Skeletal muscle cell (primary cell): ENCODE results near the gene ZFP64.
"Not testable (repeated sequence)": the region's sequence is repeated elsewhere in the genome, so short reads cannot be mapped to it uniquely, and the experiment has no call there.

ENCODE experiments used
- DNase-seq: peaks from one replicate; pipeline ENCODE4 v3.0.0-alpha.2; 2010; ENCODE audit warnings: low read depth
- H3K4me3 ChIP-seq: 2 replicates; pipeline ENCODE4 v1.5.1; 2011; ENCODE audit warnings: low read depth, mild to moderate bottlenecking, control low read depth, low read length, moderate library complexity

ZFP64 gene

DNA sequence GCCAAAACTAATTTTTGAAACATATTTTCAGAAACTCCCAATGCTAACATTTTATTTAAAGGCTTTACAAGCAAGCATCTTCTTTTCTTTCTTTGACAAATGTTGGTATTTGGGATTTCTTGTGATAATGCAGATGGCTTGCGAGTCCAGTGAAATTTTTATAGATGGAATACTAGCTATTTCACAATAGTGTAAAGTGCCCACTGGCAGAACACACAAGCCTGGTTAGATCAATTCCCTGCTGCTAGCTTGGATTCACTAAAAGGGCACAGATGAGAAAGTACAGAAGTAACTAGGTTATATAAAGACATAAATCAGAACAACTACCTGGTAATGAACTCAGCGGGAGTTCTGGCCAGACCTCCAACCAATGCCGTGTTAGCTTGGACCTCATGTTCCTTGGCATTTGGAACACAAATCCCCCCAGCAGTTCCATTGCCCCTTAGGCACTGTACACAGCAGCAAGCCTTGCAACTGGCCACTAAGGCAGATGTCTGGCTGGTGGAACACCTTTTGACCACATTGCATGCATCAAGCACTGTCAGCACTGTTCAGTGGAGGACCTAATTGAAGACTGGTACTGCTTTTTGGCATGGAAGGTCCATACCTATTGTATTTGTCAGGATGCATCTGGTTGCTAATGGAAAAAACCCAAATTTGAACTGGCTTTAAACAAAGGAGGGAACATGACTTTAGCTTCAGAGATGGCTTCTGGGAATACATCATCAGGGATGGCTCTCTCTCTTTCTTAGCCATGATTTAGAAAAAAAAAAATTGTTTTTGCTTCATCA is 15.6 kb upstream of the ZFP64 start:
- no peak for DNase-seq
- no peak overlapping the region for H3K4me3 ChIP-seq

DNA sequence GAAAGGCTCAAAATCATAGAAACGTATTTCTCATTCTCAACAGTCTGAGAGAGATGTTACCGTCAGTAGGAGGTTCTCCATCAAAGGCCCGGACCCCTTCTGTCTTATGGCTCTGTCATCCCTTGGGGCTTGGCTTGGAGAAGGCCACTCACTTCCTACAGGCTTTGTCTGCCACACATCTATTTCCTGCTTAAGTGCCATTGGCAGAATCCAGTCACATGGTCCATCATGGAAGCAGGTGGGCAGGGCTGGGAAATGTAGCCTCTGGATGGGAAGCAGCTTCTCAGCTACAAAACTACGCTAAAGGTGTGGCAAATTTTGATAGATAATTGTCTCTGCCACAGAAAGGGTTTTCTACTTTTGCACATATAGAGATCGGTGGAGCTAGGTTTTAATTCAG is 12.6 kb upstream of the ZFP64 start:
- no peak for DNase-seq
- no peak overlapping the region for H3K4me3 ChIP-seq

DNA sequence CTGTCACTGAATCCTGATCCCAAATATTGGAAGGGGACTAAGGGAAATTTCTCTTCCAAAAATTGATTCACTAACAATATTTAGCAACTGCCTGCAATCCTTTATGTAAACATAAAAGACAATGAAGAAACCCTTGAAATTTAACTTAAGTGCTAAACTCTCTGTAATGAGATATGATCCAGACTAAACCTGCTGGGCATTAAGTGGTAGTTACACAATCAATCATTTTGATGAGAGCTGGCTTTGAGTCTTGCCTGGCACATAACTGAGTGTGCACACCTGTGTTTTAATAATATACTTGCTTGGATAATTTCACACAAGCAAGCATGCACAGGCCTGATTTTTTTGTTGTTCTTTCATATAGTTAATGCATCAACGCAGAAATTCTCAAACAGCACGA is 9.8 kb upstream of the ZFP64 start:
- no peak for DNase-seq
- no peak overlapping the region for H3K4me3 ChIP-seq

GRCh38 chr20:52200870-52201269 is 9.3 kb upstream of the ZFP64 start:
- peak; percentile 1 for DNase-seq
- H3K4me3 ChIP-seq: no peak overlapping the region

DNA sequence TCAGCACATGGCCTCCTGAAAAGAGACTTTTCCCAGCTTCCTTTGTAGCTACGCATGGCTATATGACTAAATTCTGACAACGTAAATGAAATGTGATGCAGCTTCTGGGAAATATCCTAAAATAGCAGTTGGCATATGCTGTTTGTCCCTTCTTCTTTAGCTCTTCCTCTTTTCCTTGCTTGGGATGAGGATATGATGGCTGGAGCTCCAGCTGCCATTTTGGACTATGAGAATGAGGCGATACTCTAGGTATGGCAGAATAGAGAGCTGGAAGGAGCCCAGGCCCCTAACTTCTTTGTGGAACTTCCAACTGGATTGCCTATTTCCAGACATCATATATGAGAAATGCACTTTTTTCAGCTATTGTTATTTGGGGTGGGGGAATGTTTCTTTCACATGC is 5.3 kb upstream of the ZFP64 start:
- no peak overlapping the region for H3K4me3 ChIP-seq
- no peak for DNase-seq

DNA sequence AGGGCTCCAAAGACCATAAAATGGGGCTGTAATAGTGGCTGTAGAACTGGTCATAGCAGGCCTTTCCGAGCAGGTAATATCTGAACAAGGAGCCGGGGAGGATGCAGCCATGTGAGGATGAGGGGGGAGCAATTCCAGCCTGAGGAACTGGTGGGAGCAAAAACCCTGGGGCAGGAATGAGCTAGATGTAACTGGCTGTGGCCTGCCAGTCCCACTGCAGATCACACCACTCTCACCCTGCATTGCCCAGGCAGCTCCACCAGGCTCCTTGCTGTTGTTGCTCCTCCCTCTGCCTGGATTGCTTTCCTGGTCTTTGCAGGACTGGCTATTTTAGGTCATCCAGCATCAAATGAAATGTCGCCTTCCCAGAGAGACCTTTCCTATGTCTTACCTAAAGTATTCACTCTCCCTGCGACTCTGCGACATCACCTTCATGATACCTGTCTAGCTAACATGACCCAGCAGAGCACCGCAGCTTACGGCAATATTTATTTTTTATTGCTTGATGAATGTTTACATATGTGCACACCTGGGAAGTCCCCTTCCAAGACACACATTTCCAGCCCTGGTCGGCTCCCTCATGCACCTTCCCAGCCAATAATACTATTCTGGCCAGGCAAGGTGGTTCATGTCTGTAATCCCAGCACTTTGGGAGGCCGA is 2.4 kb upstream of the ZFP64 start:
- no peak for DNase-seq
- H3K4me3 ChIP-seq: no peak overlapping the region

DNA sequence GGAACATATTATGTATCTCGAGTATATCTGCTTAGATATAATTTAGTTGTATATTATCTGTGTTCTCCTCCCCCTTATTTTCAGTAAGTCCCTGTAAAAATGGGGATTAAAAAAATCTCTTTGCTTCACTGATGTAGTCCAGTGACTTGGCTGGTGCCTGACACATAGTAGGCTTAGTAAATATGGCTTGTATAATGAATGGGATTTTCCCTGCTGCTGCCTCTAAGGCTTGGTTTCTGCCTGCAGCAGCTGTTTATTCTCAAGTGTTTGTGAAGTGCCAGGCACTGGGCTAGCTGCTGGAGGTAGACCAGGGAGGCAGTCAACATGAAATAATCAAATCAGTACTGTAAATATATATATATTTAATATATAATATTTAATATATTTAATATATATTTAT is 1.6 kb upstream of the ZFP64 start:
- no peak for DNase-seq
- no peak overlapping the region for H3K4me3 ChIP-seq

DNA sequence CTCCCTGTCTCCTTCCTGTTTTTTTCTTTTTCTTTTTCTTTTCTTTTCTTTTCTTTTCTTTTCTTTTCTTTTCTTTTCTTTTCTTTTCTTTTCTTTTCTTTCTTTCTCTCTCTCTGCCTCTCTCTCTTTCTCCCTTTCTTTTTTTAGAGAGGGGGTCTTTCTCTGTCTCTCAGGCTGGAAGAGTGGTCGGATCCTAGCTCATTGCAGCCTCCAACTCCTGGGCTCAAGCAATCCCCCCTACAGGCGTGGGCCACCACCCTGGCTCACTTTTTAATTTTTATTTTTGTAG is 1.1 kb upstream of the ZFP64 start:
- DNase-seq: not testable (repeated sequence)
- peak overlapping the region; percentile 89 for H3K4me3 ChIP-seq

DNA sequence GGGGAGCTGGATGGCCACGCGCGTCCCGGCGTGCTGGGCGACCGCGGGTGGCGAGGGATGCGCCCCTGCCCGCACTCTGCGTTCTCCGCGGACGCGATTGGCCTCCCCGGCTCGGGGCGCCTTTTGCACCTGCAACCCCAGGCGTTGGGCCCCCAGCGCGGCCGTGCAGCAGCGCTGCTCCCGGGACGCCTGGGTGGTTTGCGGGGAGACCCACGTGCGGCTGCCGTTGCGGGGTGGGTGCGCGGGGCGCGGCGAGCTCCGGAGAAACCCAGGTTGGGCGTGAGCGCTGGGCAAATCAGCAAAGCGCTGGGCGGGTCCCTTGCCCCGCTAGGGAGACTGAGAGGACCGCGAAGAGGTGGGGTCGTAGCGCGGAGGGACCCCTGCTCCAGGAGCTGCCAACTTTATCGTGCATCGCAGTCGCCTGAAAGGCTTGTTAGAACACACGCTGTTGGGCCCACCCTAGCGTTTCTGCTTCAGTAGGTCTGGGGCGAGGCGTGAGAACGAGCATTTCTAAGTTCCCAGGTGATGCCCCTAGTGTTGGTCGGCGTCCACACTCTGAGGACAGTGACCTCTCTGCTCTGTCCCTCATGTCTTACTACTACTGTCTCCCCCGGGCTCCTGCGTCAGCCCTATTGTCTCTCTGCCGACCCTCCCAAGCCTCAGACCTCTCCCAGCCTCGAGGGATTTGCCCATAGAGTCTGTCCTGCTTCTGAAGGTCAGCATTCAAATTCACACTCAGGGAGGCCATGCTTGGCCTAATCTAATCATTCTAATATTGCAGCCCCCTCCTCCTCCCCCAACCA is 538 bp upstream of the ZFP64 start:
- peak overlapping the region; percentile 89 for H3K4me3 ChIP-seq
- DNase-seq: no peak

GRCh38 chr20:52190437-52191131 is 995 bp downstream of the ZFP64 start:
- peak overlapping the region; percentile 89 for H3K4me3 ChIP-seq
- DNase-seq: no peak

- no peak for DNase-seq
- no peak overlapping the region for H3K4me3 ChIP-seq
These were observed 9.8 kb downstream of the ZFP64 start for GRCh38 chr20:52181766-52182165.

DNA sequence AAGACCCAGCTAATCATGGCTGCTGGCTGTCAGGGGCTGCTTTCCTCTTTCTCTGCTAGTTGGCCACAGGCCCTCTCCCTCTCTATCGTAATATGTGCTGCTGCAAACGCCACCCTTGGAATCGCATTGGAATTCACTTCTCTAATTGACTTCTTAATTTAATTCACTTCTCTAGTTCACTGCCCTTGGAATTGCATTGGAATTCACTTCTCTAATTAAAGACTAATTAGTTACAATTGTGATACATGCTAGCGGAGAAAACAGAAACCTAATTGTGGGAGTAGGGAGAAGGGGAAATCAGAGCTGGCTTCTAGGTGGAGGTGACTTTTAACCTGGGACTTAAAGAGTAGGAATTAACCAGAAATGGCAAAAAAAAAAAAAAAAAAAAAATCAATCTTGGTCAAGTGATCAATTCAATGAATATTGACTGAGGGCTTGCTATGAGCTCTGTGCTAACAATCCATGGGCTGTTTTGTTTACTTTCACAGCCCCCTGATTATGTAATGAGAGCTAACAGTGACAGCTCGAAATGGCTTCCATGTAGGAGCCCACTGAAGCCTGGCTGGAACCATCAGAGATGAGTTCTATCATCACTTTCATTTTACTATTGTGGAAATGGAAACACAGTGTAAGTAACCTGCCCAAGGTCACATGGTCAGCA is 11.3 kb downstream of the ZFP64 start:
- H3K4me3 ChIP-seq: no peak overlapping the region
- no peak for DNase-seq

DNA sequence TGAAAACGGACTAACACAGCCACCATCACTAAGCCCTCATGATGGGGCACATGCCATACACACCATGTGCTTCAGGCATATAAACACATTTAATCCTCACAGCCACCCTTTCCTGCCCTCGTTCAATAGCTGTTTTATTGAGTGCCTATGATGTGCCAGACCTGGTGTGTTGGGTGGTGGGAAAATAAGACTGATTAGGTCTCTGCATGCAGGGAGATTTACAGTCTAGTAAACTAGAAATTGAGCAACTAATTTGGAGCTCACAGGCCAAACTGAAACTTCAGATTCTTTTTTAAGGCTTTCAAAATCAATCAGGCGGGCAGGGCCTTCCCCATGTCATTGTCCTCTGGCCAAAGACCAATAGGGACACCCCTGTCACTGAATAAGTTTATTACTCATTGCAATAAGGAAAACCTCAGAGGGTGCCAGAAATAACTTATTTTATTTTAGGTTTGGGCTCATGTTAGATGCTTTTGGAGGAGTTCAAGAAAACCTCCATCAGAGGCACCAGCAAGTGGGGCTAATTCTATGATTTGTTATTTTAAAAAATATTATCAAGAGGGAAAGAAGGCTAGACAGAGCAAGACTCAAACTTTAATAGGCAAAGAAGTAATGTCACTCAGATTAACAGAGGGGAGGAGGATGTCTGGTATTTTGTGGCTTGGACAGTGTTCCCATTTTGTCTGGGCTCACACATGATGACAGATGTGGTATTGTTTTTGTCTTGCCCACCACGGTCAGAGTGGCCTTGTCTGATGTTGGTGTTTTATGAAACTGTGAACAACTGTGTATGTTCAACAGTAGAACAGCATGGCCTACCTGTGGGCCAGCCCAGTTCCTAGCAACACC is 12.0 kb downstream of the ZFP64 start:
- DNase-seq: no peak
- no peak overlapping the region for H3K4me3 ChIP-seq

GRCh38 chr20:52178691-52179090 is 12.9 kb downstream of the ZFP64 start:
- no peak for DNase-seq

GRCh38 chr20:52175840-52176239 is 15.7 kb downstream of the ZFP64 start:
- no peak overlapping the region for H3K4me3 ChIP-seq
- DNase-seq: no peak

More at GRCh38 chr20:52178691-52179090, 12.9 kb downstream of the ZFP64 start:
- H3K4me3 ChIP-seq: no peak overlapping the region

GRCh38 chr20:52172392-52173047 is 19.1 kb downstream of the ZFP64 start:
- H3K4me3 ChIP-seq: no peak overlapping the region
- DNase-seq: no peak

- no peak for DNase-seq
- no peak overlapping the region for H3K4me3 ChIP-seq
These were observed 20.6 kb downstream of the ZFP64 start for GRCh38 chr20:52171025-52171424.

DNA sequence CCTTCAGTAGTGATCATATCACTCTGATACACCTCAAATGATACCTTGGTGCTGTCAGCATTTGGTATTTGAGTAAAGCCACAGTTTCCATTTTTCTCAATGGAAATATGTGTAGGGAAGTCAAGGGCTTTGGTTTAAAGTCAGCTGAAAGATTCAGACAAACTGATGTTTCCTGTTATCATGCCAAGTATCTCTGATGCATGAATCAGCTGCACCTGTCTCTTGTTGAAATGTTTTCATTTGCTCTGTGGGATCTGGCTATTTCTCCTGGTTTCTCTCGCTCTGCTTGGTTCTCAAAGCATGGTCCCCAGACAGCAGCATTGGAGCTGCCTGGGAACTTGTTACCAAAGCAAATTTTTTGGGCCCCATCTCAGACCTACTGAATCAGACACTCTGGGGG is 23.5 kb downstream of the ZFP64 start:
- no peak for DNase-seq

More for the DNA sequence above, 23.5 kb downstream of the ZFP64 start:
- no peak overlapping the region for H3K4me3 ChIP-seq
